PC-3 (cell line): Measurements from ENCODE around the gene TMEM259.

Experiments
- EZH2 ChIP-seq: fragments of 300-600 bp; sonication (generic); IDR thresholded peaks from one replicate; pipeline ENCODE4 v1.6.1; 2017; ENCODE audit warnings: antibody characterized with exemption, mild to moderate bottlenecking, low read length; ENCODE audit not compliant: unreplicated experiment
- EZH2phosphoT487 ChIP-seq: fragments of 300-600 bp; sonication (generic); IDR thresholded peaks from 2 replicates; pipeline ENCODE4 v1.6.1; 2018; ENCODE audit warnings: mild to moderate bottlenecking, antibody characterized with exemption, low read length, borderline replicate concordance
- TF ChIP-seq, protein P1 (sequence below): fragments of 300-600 bp; sonication (generic); conservative IDR thresholded peaks from 2 replicates; pipeline ENCODE4 v1.5.1; 2017; ENCODE audit warnings: antibody characterized with exemption, low read depth, mild to moderate bottlenecking, low read length

DNA sequence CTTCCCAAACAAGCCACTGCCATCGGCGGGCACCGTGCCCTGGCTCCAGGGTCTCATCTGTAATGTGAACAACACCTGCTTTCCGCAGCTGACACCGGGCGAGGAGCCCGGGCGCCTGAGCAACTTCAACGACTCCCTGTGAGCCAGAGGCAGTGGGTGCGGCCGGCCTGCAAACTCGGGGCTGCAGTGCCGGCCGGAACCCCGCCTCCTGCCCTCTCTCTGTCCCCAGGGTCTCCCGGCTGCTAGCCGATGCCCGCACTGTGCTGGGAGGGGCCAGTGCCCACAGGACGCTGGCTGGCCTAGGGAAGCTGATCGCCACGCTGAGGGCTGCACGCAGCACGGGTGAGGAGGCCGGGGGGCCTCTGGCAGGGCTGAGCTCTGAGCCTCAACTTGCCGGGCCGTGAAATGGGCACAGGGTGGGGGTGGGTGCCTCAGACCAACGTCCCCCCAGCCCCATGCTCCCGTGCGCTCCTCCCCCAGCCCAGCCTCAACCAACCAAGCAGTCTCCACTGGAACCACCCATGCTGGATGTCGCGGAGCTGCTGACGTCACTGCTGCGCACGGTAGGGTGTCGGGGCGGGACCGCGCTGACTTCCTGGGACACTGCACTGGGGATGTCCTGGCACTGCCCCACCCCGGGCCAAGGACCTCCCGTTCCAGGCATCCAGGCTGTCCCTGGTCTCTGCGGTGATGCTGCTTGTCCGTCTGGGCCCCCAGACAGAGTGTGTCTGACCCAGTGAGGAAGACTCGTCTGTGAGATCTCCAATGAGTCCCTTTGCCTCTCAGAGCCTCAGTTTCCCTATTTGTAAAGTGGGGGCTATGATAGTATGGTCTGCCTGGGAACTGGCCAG, 21.1 kb upstream of the TMEM259 start:
- TF ChIP-seq, protein P1, sequence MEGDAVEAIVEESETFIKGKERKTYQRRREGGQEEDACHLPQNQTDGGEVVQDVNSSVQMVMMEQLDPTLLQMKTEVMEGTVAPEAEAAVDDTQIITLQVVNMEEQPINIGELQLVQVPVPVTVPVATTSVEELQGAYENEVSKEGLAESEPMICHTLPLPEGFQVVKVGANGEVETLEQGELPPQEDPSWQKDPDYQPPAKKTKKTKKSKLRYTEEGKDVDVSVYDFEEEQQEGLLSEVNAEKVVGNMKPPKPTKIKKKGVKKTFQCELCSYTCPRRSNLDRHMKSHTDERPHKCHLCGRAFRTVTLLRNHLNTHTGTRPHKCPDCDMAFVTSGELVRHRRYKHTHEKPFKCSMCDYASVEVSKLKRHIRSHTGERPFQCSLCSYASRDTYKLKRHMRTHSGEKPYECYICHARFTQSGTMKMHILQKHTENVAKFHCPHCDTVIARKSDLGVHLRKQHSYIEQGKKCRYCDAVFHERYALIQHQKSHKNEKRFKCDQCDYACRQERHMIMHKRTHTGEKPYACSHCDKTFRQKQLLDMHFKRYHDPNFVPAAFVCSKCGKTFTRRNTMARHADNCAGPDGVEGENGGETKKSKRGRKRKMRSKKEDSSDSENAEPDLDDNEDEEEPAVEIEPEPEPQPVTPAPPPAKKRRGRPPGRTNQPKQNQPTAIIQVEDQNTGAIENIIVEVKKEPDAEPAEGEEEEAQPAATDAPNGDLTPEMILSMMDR: no peak
- TF ChIP-seq EZH2 (no peak), EZH2phosphoT487 (no peak)
